NCI-H146 treated with DMSO at 0.1 percent for 48 hours (cell line): ENCODE measurements around the gene KAZALD1.
"Not testable (repeated sequence)": the region's sequence is repeated elsewhere in the genome, so short reads cannot be mapped to it uniquely, and the experiment has no call there.

Experiments used
- DNase-seq: peaks from one replicate; lab custom pipeline; 2025; ENCODE audit not compliant: unreplicated experiment; lab: John Stamatoyannopoulos, UW

KAZALD1 gene

DNA sequence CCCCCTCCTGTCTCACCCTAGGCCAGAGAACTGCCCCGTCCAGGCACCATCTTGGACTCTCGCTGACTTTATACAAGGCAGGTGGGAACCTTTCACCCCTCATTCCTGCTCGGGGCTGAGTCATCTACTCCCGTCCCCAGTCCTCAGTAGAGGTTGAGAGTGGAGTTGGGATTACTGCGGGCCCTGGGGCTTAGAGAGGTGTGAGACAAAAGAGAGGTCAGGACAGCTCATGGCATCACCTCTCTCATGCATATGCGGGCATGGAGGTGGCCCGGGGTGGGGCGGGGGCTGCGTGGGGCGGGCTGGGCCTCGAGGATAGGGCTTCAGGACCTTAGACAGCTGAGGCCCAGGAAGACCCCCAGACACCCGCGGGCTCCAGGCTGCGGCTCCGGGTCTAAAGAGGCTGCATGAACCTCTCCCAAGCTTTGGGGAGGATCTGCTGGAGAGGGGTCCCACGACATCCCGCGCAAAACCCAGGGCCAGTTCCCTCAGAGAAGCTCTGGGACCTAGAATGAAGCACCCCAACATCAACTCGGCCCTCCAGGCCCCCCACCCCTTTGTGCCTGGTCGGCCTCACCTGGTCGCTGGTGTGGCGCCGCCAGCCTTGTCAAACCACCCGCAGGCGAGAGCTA is 31.2 kb upstream of the KAZALD1 start:
- DNase-seq: no peak

DNA sequence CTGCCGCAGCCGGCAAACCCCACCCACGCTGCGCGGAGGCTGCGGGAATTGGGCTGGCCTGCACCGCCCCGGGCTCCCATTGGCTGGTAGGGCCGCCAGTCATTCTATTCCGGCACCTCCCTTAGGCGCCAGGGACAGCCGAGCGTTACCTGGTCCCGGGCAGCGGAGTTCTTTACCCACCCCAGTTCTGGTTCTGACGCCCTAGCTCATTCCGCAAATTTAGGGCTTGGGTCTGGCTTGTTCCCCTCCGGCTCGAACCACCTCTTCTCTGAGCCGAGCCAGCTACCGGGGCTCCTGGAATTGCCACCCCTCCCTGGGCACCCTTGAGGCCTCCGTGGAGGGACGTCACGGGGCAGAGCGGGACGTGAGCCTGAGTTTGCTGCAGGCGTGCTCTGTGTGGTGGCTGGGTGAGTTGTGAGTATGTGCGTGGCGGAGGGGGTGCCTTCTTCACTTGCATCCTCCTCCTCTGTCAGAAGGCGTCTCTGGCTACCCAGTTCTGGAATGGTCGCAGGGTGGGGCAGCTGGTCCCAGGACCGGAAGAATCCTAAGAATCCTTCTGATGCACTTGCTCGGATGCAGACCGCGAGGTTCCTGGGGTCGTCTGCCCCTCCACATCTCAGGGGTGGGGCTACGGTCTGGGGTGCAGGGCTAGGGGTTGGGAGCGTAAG is 30.5 kb upstream of the KAZALD1 start, which contains the start of the genes PDZD7 and SFXN3:
PDZD7 (minus strand) TSS at position 2 of the 668 bp plus-strand sequence. CDS start 910 bp downstream, outside the sequence.
SFXN3 (plus strand) TSS at position 107 of the 668 bp plus-strand sequence. CDS start 3,461 bp downstream, outside the sequence.
- peak; percentile 65 for DNase-seq

DNA sequence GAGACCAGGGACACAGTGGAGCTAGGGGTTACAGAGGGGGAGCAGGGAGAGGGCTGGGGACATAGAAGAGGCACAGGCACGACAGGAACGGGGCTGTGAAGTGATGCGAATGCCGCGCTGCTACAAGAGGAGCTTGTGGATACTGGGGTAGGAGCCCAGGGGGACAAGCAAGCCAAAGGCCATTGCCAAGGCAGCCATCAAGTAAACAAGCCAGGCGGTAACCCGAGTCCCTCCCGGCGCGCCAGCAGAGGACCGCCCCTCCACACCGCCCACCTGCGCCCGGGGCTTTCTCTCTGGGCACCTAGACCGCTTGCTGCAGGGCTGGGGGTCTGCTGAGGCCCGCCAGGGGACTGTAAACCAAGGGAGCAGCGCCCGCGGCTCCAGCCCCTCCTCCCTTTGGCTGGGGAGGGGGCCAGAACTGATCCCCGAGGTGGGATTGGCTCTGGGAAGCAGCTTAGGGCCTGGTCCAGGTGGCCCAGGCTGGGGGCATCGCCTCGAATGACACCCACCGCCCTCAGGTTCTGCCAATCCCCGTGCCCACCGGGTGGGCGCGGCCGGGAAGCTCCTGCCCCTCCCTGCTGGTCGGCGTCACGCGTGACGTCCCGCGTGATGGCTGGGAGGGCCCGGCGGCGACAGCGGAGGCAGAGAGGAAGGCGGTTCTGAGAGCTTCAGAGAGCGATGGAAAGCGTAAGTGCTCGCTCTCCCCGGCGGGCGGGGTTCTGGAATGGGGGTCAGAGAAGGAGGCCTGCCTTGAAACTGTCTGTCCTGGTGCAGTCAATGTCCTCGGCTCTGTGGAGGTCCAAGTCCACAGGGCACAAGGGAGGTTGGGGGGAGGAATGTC is 29.8 kb upstream of the KAZALD1 start:
- DNase-seq: peak; percentile 13

DNA sequence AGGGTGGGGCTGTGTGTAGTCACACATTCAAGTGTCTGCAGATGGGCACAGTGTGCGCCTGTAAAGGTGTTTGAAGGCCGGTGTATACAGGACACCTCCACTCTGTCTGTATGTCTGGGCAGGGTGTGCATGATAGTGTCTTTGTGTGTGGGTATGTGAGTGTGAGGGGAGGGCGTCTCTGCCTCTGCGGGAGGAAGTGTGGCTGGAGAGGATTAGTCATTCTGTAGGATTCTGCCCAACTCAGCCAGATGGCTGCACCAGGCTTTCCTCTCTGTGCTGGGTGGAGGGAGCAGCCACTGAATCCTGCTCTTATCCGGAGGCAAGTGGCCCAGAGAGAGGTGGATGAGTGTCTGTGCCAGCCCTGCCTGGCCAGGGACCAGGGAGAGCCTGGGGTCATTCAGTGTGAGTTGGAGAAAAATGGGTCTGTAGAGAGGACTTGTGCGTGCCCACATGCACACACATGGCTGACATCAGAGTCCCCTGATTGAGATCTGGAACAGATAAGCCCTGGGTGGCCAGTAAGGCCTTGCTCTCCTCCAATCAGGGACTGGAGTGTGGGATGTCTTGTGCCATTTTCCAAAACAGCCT is 29.1 kb upstream of the KAZALD1 start:
- no peak for DNase-seq

DNA sequence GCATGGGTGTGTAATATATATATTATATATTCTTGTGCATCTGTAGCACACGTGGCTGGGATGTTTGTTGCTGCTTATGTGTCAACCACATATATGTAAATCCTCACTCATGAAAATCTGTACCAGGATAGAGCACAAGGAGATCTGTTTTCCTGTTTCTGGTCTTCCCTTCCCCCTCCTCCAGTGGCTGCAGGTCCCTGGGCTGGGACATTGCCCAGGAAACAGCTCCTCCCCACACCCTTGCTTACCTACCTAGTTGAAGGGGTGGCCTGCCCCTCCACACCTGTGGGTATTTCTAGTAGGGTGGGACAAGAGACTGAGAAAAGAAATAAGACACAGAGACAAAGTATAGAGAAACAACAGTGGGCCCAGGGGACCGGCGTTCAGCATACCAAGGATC is 28.5 kb upstream of the KAZALD1 start:
- no peak for DNase-seq

DNA sequence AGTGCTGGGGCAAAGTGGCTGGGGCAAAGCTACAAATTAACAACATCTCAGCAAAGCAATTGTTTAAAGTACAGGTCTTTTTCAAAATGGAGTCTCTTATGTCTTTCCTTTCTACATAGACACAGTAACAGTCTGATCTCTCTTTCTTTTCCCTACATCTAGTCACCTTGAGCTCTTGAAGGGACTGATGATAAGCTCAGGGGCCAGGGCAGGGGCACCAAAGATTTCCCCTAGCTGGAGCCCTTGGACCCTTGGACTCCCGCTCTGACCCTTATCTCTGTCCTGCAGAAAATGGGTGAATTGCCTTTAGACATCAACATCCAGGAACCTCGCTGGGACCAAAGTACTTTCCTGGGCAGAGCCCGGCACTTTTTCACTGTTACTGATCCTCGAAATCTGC is 27.4 kb upstream of the KAZALD1 start:
- DNase-seq: not testable (repeated sequence)

DNA sequence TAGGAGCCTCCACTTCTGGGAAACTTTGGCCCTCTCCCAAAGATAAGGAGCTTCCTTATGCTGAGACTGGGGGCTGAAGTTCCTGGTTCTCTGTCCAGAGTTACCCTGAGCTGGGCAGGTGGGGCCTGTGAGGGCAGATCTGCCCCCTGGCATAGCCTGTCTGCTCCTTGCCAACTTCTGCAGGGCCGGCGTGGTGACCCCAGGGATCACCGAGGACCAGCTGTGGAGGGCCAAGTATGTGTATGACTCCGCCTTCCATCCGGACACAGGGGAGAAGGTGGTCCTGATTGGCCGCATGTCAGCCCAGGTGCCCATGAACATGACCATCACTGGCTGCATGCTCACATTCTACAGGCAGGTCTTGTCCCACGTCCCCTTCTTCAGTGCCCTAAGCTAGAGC is 26.5 kb upstream of the KAZALD1 start:
- no peak for DNase-seq

DNA sequence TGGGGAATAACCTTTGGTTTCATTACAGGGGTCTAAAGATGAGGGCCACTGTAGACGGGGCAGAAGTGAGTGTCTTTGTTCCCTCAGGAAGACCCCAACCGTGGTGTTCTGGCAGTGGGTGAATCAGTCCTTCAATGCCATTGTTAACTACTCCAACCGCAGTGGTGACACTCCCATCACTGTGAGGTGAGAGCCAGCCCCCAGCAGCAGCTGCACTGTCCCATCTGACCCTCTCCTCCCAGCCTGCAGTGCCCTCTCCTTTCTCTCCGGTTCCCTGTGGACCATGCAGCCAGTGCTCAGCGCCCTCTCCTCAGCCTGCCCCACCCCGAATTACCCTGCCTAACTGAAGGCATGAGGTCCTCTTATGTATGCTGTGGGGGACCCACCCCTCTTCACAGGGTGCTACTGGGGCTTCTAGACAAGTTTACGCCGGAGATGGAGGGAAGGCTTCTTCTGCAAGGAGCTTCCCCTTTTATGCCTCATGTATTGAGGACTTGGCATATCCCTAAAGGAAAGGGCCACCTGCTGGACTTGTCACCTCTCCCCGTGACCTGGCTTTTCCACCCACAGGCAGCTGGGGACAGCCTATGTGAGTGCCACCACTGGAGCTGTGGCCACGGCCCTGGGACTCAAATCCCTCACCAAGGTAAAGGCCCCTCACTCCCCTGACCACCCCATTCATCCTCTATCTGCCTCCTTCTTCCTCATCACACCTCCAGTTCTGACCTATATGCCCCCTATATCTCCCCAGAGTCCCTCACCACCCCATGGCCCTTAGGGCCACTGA is 25.7 kb upstream of the KAZALD1 start:
- DNase-seq: no peak

DNA sequence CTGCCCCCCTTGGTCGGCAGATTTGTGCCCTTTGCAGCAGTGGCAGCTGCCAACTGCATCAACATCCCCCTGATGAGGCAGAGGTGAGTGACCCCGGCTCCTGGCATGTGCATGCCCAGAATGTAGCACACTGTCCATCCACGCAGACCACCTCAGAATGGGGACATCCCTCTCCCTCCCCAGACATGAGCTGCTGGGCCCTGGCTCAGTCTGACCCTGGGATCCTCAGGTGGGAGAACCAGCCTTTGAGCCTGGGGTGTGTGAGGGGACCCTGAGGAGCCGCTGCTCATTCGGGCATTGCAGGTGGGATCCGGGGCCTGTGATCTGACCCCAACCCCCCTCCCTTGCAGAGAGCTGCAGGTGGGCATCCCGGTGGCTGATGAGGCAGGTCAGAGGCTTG is 25.1 kb upstream of the KAZALD1 start:
- no peak for DNase-seq

DNA sequence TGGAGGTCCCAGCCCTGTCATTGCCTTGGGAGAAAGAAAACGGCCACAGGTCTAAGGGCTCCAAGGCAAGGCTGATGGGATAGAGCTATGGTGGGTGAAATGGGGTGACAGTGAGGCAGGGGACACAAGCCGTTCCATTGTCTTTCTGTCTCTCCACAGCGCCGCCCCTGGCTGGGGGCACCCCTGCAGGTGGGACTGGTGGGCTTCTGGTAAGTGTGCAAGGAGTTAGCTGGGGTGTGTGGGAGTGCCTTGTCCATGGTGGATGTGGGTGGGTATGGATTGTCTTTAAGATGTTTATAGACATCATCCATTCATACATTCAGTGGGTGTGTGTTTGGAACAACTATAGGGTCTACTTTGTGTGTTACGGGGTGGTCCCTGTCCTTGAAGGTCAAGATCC is 23.3 kb upstream of the KAZALD1 start:
- no peak for DNase-seq

DNA sequence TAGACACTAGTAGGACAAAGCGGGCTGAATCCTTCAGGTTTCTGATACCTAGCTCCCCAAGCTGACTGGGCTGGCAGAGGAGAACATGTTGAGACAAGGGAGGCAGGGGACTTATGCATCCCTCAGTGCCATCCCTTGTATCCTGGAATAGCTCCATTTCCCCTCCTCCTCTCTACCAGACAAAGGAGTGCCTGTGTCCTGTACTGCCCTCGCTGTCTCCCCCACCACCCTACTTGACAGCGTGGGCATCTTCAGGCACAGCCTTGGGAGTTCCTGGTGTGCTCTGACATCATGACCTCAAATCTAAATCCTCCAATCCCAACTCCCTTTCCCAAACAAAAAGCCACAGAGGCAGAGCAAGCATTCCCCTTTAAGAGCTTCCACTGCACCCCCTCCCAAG is 21.7 kb upstream of the KAZALD1 start:
- no peak for DNase-seq

DNA sequence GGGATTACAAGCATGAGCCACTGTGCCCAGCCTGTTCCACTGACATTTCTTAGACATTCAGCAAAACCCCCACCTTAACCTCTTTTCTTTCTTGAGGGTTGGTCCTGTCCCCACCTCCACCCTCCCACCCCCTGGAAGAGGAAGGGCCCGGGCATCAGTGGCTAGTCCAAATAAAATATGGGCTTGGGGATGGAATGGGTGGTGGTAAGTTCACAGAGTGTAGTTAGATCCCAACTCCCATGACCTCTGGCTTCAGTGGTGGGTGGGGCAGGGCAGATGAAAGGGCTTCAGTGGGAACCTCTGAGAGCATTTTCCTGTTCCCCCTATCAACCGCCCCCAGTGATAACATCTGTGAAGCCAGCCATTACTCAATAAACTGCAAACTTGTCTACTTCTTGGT is 20.9 kb upstream of the KAZALD1 start:
- DNase-seq: no peak

DNA sequence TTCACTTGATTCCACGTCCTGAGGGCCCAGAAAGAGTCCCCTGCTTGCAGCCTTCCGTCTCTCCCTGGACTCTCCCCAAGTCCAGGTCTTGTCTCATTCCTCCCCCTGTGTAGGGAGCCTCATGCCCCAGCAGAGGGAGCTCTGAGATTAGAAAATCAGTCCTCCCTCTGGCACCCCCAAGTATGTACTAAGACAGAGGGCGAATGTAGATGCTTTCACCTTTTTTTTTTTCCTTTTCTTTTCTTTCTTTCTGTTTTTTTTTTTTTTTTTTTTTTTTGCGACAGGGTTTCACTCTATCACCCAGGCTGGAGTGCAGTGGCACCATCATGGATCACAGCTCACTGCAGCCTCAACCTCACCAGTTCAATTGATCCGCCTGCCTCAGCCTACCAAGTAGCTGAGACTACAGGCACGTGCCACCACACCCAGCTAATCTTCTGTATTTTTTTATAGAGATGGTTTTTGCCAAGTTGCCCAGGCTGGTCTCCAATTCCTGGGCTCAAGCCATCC is 20.5 kb upstream of the KAZALD1 start:
- DNase-seq: peak; percentile 54

DNA sequence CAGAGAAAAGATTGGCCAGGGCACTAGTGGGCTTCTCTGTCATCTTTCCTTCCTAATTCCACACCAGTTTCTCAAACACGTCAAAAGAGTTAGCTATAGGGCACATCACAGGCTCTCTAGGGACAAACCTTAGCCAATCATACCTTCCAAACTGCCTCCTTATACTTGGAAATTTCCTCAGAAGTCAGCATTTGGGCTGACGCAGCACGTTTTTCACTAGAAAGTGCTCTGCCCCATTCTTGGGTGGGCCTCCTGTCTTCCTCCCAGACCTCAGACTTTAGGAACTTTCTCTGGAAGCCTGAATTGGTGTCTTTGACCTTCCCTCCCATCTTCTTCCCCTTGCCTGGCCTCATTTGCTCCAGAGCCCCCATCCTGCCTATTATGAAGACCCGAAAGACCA is 19.7 kb upstream of the KAZALD1 start:
- no peak for DNase-seq

DNA sequence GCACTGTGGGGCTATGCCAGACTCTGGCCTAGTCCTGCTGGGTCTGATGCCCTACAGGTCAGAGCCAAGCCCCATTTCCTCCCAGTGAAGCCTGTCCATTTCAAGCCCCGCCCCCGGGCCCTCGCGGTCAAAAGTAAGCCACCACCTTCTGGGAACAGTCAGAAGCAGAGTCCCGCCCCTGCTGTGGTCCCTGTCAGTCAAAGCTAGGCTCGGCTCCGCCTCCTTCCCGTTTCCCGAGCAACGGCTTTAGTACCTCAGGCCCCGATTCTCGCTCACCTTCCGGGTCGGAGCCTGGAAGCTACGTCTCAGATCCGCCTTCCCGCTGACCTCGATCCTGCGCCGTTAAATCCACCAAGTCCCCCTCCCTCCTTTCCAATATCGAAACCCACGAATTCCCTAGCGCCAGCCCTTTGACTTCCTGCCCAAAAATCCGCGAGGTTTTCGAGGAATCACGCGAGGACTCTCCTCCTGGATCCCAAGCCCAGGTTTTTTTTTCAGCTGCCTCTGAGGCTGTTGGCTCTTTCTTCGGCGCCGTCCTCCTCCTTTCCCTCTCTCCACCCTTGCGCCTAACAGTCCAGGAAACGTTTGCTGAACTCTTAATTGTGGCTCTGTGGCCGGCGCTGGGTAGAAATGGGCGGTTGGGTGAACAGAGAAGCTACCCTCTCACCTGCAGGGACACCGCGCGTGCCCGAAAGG is 19.0 kb upstream of the KAZALD1 start:
- DNase-seq: peak; percentile 95

DNA sequence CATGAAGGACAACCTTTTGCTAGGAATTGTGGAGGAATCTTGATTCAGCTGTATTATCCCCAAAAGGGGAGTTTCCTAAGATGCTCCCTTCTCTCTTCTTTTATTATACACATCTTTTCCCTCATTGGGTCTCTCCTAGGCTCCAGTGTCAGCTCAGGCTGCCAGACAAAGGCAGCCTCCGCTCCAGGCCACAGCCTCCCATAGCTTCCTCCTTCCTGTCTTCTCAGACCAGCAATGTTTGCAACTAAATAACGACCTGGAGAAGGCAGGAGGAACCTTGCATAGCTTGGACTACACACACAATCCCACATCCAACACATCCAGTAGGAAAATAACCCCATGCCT is 18.5 kb upstream of the KAZALD1 start:
- peak; percentile 66 for DNase-seq

DNA sequence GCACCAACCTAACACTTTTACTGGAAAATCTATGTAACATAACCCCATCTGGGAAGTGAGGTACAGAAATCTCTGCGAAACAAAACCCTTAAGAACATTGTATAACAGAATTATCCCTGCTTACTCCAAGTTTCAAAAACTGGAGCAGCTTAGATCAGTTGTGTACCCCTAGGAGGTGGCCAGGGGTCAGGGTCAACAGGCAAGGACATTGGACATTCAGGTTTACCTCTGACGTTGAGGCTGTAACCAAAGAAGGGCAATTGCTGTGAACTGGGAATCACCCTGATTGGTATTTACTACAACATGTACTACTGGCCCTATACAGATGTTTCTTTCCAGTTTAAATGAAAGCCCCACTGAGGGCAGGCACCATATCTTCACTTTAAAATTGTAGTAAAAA is 17.7 kb upstream of the KAZALD1 start:
- no peak for DNase-seq

DNA sequence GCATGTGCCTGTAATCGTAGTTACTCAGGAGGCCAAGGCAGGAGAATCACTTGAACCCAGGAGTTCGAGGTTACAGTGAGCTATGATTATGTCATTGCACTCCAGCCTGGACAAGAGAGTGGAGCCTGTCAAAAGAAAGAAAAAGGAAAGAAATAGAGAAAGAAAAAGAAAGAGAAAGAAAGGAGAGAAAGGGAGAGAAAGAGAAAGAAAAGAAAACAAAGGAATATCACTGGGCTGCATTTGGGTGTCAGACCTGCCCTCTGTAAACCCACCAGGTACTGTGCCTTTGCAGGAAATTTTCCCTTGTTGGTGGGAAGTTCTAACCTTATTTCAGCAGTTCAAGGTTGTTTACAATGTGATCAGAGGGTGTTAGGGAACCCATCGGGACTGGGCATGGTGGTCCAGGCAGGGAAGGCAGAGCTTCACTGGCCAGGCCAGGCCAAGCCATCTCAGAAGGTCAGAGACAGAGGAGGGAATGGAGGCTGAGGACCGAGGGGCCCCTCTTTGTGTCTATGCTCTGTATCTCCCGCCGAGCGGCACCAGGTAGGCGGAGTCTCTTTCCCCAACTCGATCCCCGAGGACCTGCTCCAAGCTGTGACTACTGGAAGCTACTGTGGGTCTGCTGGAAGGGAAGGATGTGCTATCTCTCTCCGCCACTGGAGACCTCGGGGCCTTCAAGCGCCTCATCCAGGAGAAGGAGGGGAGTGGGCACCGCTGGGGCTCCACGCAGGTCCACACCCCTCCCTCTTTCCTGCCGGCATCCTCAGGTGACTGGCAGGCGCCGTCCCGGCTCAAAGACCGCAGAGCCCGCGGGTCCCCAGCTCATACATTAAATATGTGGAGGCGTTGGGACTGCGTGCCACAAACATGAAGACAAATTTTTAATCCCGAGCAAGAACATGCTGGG is 15.2 kb upstream of the KAZALD1 start:
- DNase-seq: no peak

DNA sequence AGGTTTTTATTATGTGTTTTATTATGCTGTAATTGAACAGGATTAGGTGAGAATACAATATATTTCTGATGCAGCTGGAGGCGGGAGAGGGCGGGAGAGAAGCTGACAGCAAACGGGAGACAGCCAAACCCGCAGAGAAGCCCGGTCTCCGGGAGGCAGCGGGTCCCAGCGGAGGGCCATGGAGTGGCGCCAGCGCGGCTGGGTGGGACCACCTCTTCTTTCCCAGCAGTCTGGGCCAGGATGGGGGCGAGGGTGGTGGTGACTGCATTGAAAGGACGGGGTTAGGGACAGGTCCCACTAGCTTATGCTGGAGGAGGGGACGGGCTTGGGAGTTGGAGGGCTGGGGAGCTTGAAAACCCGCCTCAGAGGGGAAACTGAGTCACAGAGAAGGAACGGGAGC is 14.5 kb upstream of the KAZALD1 start:
- no peak for DNase-seq
